Measurements from ENCODE around the gene PBRM1. TPM values are rescaled to one million over a fixed set of nuclear protein-coding genes. Genes with fewer than 3 reads are reported as not detected.

Gene PBRM1
- polyA plus RNA-seq, 1 experiment: 16.5 TPM

- TF ChIP-seq, protein P1, sequence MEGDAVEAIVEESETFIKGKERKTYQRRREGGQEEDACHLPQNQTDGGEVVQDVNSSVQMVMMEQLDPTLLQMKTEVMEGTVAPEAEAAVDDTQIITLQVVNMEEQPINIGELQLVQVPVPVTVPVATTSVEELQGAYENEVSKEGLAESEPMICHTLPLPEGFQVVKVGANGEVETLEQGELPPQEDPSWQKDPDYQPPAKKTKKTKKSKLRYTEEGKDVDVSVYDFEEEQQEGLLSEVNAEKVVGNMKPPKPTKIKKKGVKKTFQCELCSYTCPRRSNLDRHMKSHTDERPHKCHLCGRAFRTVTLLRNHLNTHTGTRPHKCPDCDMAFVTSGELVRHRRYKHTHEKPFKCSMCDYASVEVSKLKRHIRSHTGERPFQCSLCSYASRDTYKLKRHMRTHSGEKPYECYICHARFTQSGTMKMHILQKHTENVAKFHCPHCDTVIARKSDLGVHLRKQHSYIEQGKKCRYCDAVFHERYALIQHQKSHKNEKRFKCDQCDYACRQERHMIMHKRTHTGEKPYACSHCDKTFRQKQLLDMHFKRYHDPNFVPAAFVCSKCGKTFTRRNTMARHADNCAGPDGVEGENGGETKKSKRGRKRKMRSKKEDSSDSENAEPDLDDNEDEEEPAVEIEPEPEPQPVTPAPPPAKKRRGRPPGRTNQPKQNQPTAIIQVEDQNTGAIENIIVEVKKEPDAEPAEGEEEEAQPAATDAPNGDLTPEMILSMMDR (IDR thresholded peaks at IDR 0.05; ENCODE audit: insufficient read depth, low read depth, low read length): no peak
- Histone ChIP-seq H3K36me3 (ENCODE audit: control insufficient read depth, insufficient read depth, low read length) (peaks cover 33% of the 10 kb centered on the region), H3K4me3 (ENCODE audit: low read depth, low read length) (no peak overlapping the region), H3K27me3 (ENCODE audit: control insufficient read depth, insufficient read depth, low read length) (no peaks in the 10 kb centered on the region)
- POLR2A ChIA-PET: interaction anchor here (1.0 kb wide), 1 partner anchor 160 kb away, joined by 4 read pairs; the partner anchor contains the start of gene UQCC5
- CTCF ChIA-PET: interaction anchor here (1.1 kb wide), 1 partner anchor 8 kb away, joined by 3 read pairs; no protein-coding TSS in a partner anchor
- no peak for DNase-seq (ENCODE audit: low read depth)
Measured at GRCh38 chr3:52695798-52696671, 10.3 kb upstream of the PBRM1 start.

- Histone ChIP-seq H3K27me3 (ENCODE audit: control insufficient read depth, insufficient read depth, low read length) (no peaks in the 10 kb centered on the region), H3K4me3 (ENCODE audit: low read depth, low read length) (no peak overlapping the region), H3K36me3 (ENCODE audit: control insufficient read depth, insufficient read depth, low read length) (peaks cover 36% of the 10 kb centered on the region)
- ChIA-PET POLR2A (interaction anchor here (1.0 kb wide), 1 partner anchor 159 kb away, joined by 4 read pairs; the partner anchor contains the start of gene UQCC5), CTCF (no interaction called here)
- TF ChIP-seq, protein P1 (IDR thresholded peaks at IDR 0.05; ENCODE audit: insufficient read depth, low read depth, low read length): no peak
- DNase-seq (ENCODE audit: low read depth): no peak
Measured at GRCh38 chr3:52694528-52695189, 8.9 kb upstream of the PBRM1 start.

DNA sequence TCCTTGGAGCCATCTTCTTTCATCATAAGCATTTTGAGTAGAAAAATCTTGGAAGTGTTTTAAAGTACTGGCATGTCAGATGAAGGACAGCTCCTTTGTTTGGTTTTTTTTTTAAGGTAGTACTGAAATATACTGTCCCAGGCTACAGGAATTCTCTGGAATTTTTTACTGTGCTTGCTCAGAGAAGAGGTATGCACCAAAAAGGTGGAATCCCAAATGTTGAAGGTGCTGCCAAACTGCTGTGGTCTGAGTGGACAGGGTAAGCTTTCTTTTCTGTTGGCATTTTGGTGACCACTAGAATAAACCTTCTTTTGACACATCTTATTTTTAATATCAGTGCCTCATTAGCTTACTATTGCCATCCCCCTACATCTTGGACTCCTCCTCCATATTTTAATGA, 7.4 kb upstream of the PBRM1 start:
- POLR2A ChIA-PET: no interaction called here
- Histone ChIP-seq H3K4me3 (ENCODE audit: low read depth, low read length) (no peak overlapping the region), H3K36me3 (ENCODE audit: control insufficient read depth, insufficient read depth, low read length) (peaks cover 45% of the 10 kb centered on the region), H3K27me3 (ENCODE audit: control insufficient read depth, insufficient read depth, low read length) (no peaks in the 10 kb centered on the region)
- TF ChIP-seq, protein P1 (IDR thresholded peaks at IDR 0.05; ENCODE audit: insufficient read depth, low read depth, low read length): no peak
- CTCF ChIA-PET: interaction anchor here (1.0 to 1.4 kb wide), 3 partner anchors 13 to 247 kb away, joined by 3 to 5 read pairs (median 4); partner anchors contain the start of genes GLT8D1 and SPCS1
- no peak for DNase-seq (ENCODE audit: low read depth)

DNA sequence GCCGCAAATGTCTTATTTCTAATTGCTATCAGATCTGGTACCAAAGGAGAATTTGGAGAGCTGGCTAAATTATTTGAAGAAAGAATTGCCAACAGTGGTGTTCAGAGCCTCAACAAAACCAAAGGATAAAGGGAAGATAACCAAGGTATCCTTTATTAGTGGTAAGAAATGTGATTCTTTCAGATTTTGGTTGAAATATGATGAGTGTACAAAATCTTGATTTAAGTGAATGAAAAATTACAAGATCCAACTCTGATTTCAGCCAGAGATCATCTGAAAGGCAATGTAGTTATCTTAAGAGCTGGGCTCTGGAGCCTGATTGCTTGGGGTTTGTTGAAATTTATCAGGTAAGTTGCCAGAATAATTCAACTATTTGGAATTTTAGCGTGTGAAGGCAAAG, 4.8 kb upstream of the PBRM1 start:
- TF ChIP-seq, protein P1 (IDR thresholded peaks at IDR 0.05; ENCODE audit: insufficient read depth, low read depth, low read length): no peak

DNA sequence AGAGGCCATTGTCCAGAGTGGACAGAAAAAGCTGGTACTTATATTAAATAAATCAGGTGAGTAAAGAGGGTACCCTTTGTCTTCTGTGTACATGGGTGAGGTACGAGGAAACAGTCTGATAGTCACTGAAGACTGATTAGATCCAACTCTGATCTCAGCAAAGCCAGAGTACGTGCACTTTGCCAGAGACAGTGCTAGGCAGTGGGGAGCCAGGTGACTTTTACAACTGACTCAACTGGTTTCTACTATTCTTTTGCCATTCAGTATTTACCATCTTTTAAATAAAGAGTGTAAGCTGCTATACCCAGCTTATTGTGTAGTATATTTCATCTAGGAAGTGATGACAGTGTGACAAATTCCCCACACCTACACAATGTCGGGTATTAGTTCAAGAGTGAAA, 3.4 kb upstream of the PBRM1 start:
- Histone ChIP-seq H3K4me3 (ENCODE audit: low read depth, low read length) (no peak overlapping the region), H3K36me3 (ENCODE audit: control insufficient read depth, insufficient read depth, low read length) (peaks cover 38% of the 10 kb centered on the region), H3K27me3 (ENCODE audit: control insufficient read depth, insufficient read depth, low read length) (no peaks in the 10 kb centered on the region)
- CTCF ChIA-PET: interaction anchor here (1.6 kb wide), 1 partner anchor 7 kb away, joined by 3 read pairs; no protein-coding TSS in a partner anchor
- POLR2A ChIA-PET: no interaction called here
- TF ChIP-seq, protein P1 (IDR thresholded peaks at IDR 0.05; ENCODE audit: insufficient read depth, low read depth, low read length): no peak
- no peak for DNase-seq (ENCODE audit: low read depth)

More for the DNA sequence above, 4.8 kb upstream of the PBRM1 start:
- DNase-seq (ENCODE audit: low read depth): no peak
- ChIA-PET POLR2A (no interaction called here), CTCF (no interaction called here)
- H3K27me3 ChIP-seq (ENCODE audit: control insufficient read depth, insufficient read depth, low read length): no peaks in the 10 kb centered on the region
- no peak overlapping the region for H3K4me3 ChIP-seq (ENCODE audit: low read depth, low read length)
- H3K36me3 ChIP-seq (ENCODE audit: control insufficient read depth, insufficient read depth, low read length): peaks cover 44% of the 10 kb centered on the region

Data from BJ (cell line).